Neural cell (in vitro differentiated cells): ENCODE measurements around the gene ENSA. TPM values are rescaled to one million over a fixed set of nuclear protein-coding genes. Genes with fewer than 3 reads are reported as not detected.
"Not testable (repeated sequence)": the region's sequence is repeated elsewhere in the genome, so short reads cannot be mapped to it uniquely, and the experiment has no call there.

Source experiments
- H2AFZ ChIP-seq: fragments of 200-600, 300-800 bp; sonication (generic), shearing (Covaris generic); 2 replicates; pipeline ENCODE4 v1.6.0; 2014; ENCODE audit warnings: low read depth, mild to moderate bottlenecking, antibody characterized with exemption, low read length, moderate library complexity
- H3F3A ChIP-seq: fragments of 200-600 bp; shearing (Covaris generic); 2 replicates; pipeline ENCODE4 v1.6.1; 2016; ENCODE audit warnings: mild to moderate bottlenecking, moderate library complexity, mixed read lengths, antibody characterized with exemption, low read length; ENCODE audit not compliant: insufficient read depth, poor library complexity, severe bottlenecking
- H3K27ac ChIP-seq: fragments of 200-600, 300-800 bp; sonication (generic), shearing (Covaris generic); 2 replicates; pipeline ENCODE4 v1.5.1; 2014; ENCODE audit warnings: mild to moderate bottlenecking, low read length, moderate library complexity
- H3K27me3 ChIP-seq: fragments of 300-800, 200-600 bp; sonication (generic), shearing (Covaris generic); 2 replicates; pipeline ENCODE4 v1.6.0; 2014; ENCODE audit warnings: mild to moderate bottlenecking, low read depth, low read length, moderate library complexity; ENCODE audit not compliant: insufficient read depth
- H3K36me3 ChIP-seq: fragments of 300-800, 200-600 bp; sonication (generic), shearing (Covaris generic); 2 replicates; pipeline ENCODE4 v1.5.1; 2014; ENCODE audit warnings: mild to moderate bottlenecking, antibody characterized with exemption, low read length, moderate library complexity; ENCODE audit not compliant: insufficient read depth
- H3K4me2 ChIP-seq: fragments of 300-800, 200-600 bp; sonication (generic), shearing (Covaris generic); 2 replicates; pipeline ENCODE4 v1.6.0; 2014; ENCODE audit warnings: mild to moderate bottlenecking, low read length
- H3K4me3 ChIP-seq: fragments of 300-800, 200-600 bp; sonication (generic), shearing (Covaris generic); 2 replicates; pipeline ENCODE4 v1.5.1; 2014; ENCODE audit warnings: mild to moderate bottlenecking, low read length, moderate library complexity
- H3K79me2 ChIP-seq: fragments of 200-600 bp; shearing (Covaris generic); replicated peaks from 2 replicates; pipeline ENCODE4 v1.6.0; 2014; ENCODE audit warnings: mild to moderate bottlenecking, low read length, moderate library complexity; ENCODE audit not compliant: insufficient read depth
- H3K9ac ChIP-seq: fragments of 300-800, 200-600 bp; sonication (generic), shearing (Covaris generic); 2 replicates; pipeline ENCODE4 v1.6.1; 2016; ENCODE audit warnings: mild to moderate bottlenecking, low read length, mixed read lengths
- H3K9me2 ChIP-seq: fragments of 200-600 bp; shearing (Covaris generic); 2 replicates; pipeline ENCODE4 v1.6.1; 2016; ENCODE audit warnings: mild to moderate bottlenecking, low read length, mixed read lengths; ENCODE audit not compliant: insufficient read depth
- H3K9me3 ChIP-seq: fragments of 200-600, 300-800 bp; sonication (generic), shearing (Covaris generic); 2 replicates; pipeline ENCODE4 v1.6.1; 2016; ENCODE audit warnings: mild to moderate bottlenecking, mixed run types, low read length, moderate library complexity, mixed read lengths
- H4K20me1 ChIP-seq: fragments of 200-600 bp; shearing (Covaris generic); 2 replicates; pipeline ENCODE4 v1.6.1; 2016; ENCODE audit warnings: mild to moderate bottlenecking, mixed run types; ENCODE audit not compliant: insufficient read depth
- CTCF ChIP-seq: fragments of 450-650 bp; IDR thresholded peaks from 2 replicates; pipeline ENCODE4 v1.5.1; 2014; ENCODE audit warnings: antibody characterized with exemption, mild to moderate bottlenecking, moderate library complexity; ENCODE audit not compliant: poor library complexity, severe bottlenecking
- EP300 ChIP-seq: fragments of 450-650 bp; conservative IDR thresholded peaks from 2 replicates; pipeline ENCODE4 v1.6.1; 2014; ENCODE audit warnings: antibody characterized with exemption, mild to moderate bottlenecking, moderate library complexity; ENCODE audit not compliant: poor library complexity, severe bottlenecking
- EZH2 ChIP-seq: fragments of 200-600, 300-800 bp; shearing (Covaris generic), sonication (generic); IDR thresholded peaks from 2 replicates; pipeline ENCODE4 v1.6.1; 2014; ENCODE audit warnings: antibody characterized with exemption, low read length, borderline replicate concordance, mild to moderate bottlenecking; ENCODE audit not compliant: insufficient read depth, poor library complexity, severe bottlenecking
- MXI1 ChIP-seq: fragments of 450-650 bp; conservative IDR thresholded peaks from 2 replicates; pipeline ENCODE4 v1.6.1; 2014; ENCODE audit warnings: antibody characterized with exemption, mild to moderate bottlenecking; ENCODE audit not compliant: poor library complexity, severe bottlenecking
- POLR2AphosphoS5 ChIP-seq: IDR thresholded peaks from 2 replicates; pipeline ENCODE4 v1.6.1; 2012
- RAD21 ChIP-seq: fragments of 450-650 bp; conservative IDR thresholded peaks from 2 replicates; pipeline ENCODE4 v1.6.1; 2014; ENCODE audit warnings: antibody characterized with exemption, mild to moderate bottlenecking, moderate library complexity
- REST ChIP-seq: IDR thresholded peaks from 2 replicates; pipeline ENCODE4 v1.6.1; 2012; ENCODE audit warnings: borderline replicate concordance
- SMC3 ChIP-seq: fragments of 450-650 bp; conservative IDR thresholded peaks from 2 replicates; pipeline ENCODE4 v1.6.1; 2014; ENCODE audit warnings: antibody characterized with exemption, mild to moderate bottlenecking, moderate library complexity; ENCODE audit not compliant: poor library complexity
- TAF1 ChIP-seq: IDR thresholded peaks from 2 replicates; pipeline ENCODE4 v1.6.1; 2012; ENCODE audit warnings: low read depth
- polyA plus RNA-seq: library from polyadenylated mRNA; depleted of rRNA; stranded (reverse); fragments of >200 nt; gene quantifications from 2 replicates; pipeline ENCODE4 v1.2.3, GENCODE V29; 2014

ENSA gene
- polyA plus RNA-seq, 1 donor from 2014 or later: 230 TPM

GRCh38 chr1:150627826-150628410, 1.5 kb downstream of the ENSA start (continued):
- TF ChIP-seq REST: no peak

- Histone ChIP-seq H3K4me2 (no peak overlapping the region), H3K9ac (no peak overlapping the region), H3K27ac (no peak overlapping the region), H3K36me3 (no peaks in the 10 kb centered on the region), H2AFZ (no peak overlapping the region), H3K4me3 (no peak overlapping the region), H4K20me1 (no peaks in the 10 kb centered on the region), H3K79me2 (peaks cover 34% of the 10 kb centered on the region), H3K9me3 (no peaks in the 10 kb centered on the region), H3K27me3 (no peaks in the 10 kb centered on the region), H3F3A (no peaks in the 10 kb centered on the region), H3K9me2 (no peaks in the 10 kb centered on the region)
- no peak for TF ChIP-seq RAD21
- TF ChIP-seq TAF1: no peak
- no peak for TF ChIP-seq EZH2
- TF ChIP-seq SMC3: no peak
- TF ChIP-seq EP300: no peak
- TF ChIP-seq CTCF: no peak
- TF ChIP-seq POLR2AphosphoS5: no peak
- TF ChIP-seq REST: no peak
- TF ChIP-seq MXI1: no peak
These were observed 3.3 kb downstream of the ENSA start for GRCh38 chr1:150626150-150626549.

- H3K27me3 ChIP-seq, H3K9me2 ChIP-seq, H4K20me1 ChIP-seq, H3F3A ChIP-seq, H3K4me2 ChIP-seq, H2AFZ ChIP-seq, H3K36me3 ChIP-seq, H3K9me3 ChIP-seq, H3K4me3 ChIP-seq, H3K27ac ChIP-seq, H3K9ac ChIP-seq: not testable (repeated sequence)
- H3K79me2 ChIP-seq: peaks cover 29% of the 10 kb centered on the region
These were observed 4.9 kb downstream of the ENSA start for GRCh38 chr1:150624546-150624945.

- not testable (repeated sequence) for H2AFZ ChIP-seq, H3K4me3 ChIP-seq, H3K27ac ChIP-seq, H3K9me3 ChIP-seq, H3K27me3 ChIP-seq, H3F3A ChIP-seq, H3K9ac ChIP-seq, H3K9me2 ChIP-seq, H3K4me2 ChIP-seq, H4K20me1 ChIP-seq, H3K36me3 ChIP-seq
- H3K79me2 ChIP-seq: peaks cover 29% of the 10 kb centered on the region
These were observed 5.3 kb downstream of the ENSA start for GRCh38 chr1:150624134-150624533.
